ENCODE measurements around the gene FAM13A. TPM values are rescaled to one million over a fixed set of nuclear protein-coding genes. Genes with fewer than 3 reads are reported as not detected.
A peak's percentile ranks its signal among the peaks of the same experiment; 100 is the strongest.

The FAM13A gene
- total RNA-seq (10 to 100 TPM; 13.5 to 24.9 (median 23.1) TPM), polyA plus RNA-seq (1 to 10 TPM; 2.7 to 2.9 (median 2.7) TPM)
- long read RNA-seq, donor 1, partial matches to known transcripts = 0 of 7 reads
- long read RNA-seq, donor 1, other reads (novel, unspliced or antisense) = 6 of 7 reads
- long read RNA-seq, donor 2, partial matches to known transcripts = 0 of 1 reads
- long read RNA-seq, donor 2, other reads (novel, unspliced or antisense) = 0 of 1 reads

- H3K27me3 ChIP-seq (replicated peaks in 1 of 7) = no peaks in the 10 kb centered on the region
- peak within 1 kb of the TSS; percentile 9 to 68 (median 48) for H3K27ac ChIP-seq
- intact Hi-C loops (cut with DNase I; ENCODE audit: low total_unique reads) = no loop called here
- TF ChIP-seq POLR2AphosphoS5 (IDR thresholded peaks at IDR 0.05) = peak in 1 of 3 donors; percentile 25
- TF ChIP-seq, protein P1, sequence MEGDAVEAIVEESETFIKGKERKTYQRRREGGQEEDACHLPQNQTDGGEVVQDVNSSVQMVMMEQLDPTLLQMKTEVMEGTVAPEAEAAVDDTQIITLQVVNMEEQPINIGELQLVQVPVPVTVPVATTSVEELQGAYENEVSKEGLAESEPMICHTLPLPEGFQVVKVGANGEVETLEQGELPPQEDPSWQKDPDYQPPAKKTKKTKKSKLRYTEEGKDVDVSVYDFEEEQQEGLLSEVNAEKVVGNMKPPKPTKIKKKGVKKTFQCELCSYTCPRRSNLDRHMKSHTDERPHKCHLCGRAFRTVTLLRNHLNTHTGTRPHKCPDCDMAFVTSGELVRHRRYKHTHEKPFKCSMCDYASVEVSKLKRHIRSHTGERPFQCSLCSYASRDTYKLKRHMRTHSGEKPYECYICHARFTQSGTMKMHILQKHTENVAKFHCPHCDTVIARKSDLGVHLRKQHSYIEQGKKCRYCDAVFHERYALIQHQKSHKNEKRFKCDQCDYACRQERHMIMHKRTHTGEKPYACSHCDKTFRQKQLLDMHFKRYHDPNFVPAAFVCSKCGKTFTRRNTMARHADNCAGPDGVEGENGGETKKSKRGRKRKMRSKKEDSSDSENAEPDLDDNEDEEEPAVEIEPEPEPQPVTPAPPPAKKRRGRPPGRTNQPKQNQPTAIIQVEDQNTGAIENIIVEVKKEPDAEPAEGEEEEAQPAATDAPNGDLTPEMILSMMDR (IDR thresholded peaks at IDR 0.05 in 8 of 11, conservative IDR thresholded peaks at IDR 0.05 in 3 of 11) = no peak
- DNase-seq = no peak
- H3K9me3 ChIP-seq = peaks cover 0 to 4% (median 0%) of the 10 kb centered on the region in 8 donors
- H3K4me1 ChIP-seq = peaks cover 0 to 30% (median 11%) of the 10 kb centered on the region in 6 donors
- no peaks in the 10 kb centered on the region for H3K36me3 ChIP-seq
- H3K4me3 ChIP-seq = peak within 1 kb of the TSS; percentile 20 to 59 (median 31)
- 6 to 14% (median 8%) methylated on average over 9 of the region's 9 CpGs for WGBS, 5 donors
Measured at GRCh38 chr4:89056953-89057398, at the start of gene FAM13A. Gene FAM13A, minus strand, starts transcription at chr4:89057185. Its CDS starts 221 bp downstream, at chr4:89056964.

GRCh38 chr4:89105726-89106125 is 48.7 kb upstream of the FAM13A start:
- peaks cover 0 to 5% (median 0%) of the 10 kb centered on the region in 8 donors for H3K9me3 ChIP-seq
- no peak overlapping the region for H3K4me3 ChIP-seq
- no peak overlapping the region for H3K27ac ChIP-seq
- peaks cover 0 to 24% (median 0%) of the 10 kb centered on the region in 7 donors for H3K27me3 ChIP-seq (replicated peaks in 1 of 7)
- intact Hi-C loops (cut with DNase I; ENCODE audit: low total_unique reads) = no loop called here
- no peaks in the 10 kb centered on the region for H3K36me3 ChIP-seq
- no peak for DNase-seq
- 90 to 96% (median 92%) methylated on average over 6 of the region's 6 CpGs for WGBS, 5 donors
- H3K4me1 ChIP-seq = peaks cover 0 to 10% (median 7%) of the 10 kb centered on the region in 6 donors
- TF ChIP-seq POLR2A (IDR thresholded peaks at IDR 0.05) (no peak), POLR2AphosphoS5 (IDR thresholded peaks at IDR 0.05) (no peak)
- TF ChIP-seq, protein P1 (IDR thresholded peaks at IDR 0.05 in 8 of 11, conservative IDR thresholded peaks at IDR 0.05 in 3 of 11) = no peak

DNA sequence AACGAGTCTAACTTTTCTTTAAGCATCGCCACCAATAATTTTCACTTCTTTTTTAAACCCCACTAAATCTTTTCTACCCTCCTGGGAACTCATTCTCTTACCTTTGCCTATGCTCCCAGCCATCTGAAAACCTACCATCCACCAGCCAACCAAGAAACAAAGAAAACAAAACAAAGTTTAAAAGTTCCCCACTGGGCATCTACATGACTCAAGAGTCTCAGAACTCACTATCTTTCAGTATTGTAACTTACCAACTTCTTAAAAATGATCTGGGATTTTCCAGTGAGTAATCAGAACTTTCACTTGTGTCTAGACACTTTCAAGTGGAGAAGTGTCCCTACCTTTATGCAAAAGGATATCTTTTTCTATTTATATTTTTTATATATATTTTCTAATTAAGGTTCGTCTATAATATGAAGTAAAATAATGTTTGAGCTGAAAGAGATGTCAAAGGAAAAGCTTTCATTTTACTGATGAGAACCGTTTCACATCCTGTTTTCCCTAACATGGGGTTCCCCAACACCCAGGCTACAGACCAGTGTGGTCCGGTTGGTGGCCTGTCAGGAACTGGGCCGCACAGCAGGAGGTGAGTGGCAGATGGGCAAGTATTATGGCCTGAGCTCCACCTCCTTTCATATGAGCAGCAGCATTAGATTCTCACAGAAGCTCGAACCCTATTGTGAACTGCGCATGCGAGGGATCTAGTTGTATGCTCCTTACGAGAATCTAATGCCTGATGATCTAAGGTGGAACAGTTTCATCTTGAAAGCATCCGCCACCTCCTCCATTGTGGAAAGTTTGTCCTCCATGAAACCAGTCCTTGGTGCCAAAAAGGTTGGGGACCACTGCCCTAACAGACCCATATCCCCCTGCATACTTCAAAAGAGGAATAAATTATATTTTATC is 44.5 kb upstream of the FAM13A start:
- intact Hi-C loops (cut with DNase I; ENCODE audit: low total_unique reads) = no loop called here
- WGBS, 5 donors = 66 to 82% (median 79%) methylated on average over 11 of the region's 11 CpGs
- H3K9me3 ChIP-seq = no peaks in the 10 kb centered on the region
- DNase-seq = peak; percentile 59
- H3K27me3 ChIP-seq (replicated peaks in 1 of 7) = peaks cover 0 to 4% (median 0%) of the 10 kb centered on the region in 7 donors
- H3K4me3 ChIP-seq = no peak overlapping the region
- H3K4me1 ChIP-seq = no peaks in the 10 kb centered on the region
- no peak overlapping the region for H3K27ac ChIP-seq
- TF ChIP-seq POLR2AphosphoS5 (IDR thresholded peaks at IDR 0.05) = no peak
- TF ChIP-seq, protein P1 (IDR thresholded peaks at IDR 0.05 in 8 of 11, conservative IDR thresholded peaks at IDR 0.05 in 3 of 11) = no peak
- no peak for TF ChIP-seq POLR2A (IDR thresholded peaks at IDR 0.05)
- no peaks in the 10 kb centered on the region for H3K36me3 ChIP-seq

DNA sequence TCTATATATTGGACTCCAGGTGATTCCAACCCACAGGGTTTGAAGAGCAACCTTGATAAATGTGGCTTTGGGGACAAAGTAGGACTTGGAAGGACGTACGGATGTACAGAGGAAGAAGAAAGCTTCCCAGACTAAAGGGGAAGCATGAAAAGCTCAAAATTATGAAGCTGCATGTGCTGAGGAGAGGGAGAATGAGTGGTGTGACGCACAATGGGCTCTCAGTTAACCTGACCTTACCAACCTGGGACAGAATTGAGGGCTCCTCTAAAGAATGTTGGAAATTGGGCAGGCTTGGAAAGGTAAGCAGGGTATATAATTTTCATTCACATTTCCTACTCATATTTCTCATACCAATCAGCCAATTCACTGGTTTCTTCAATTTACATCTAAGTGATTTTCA is 43.9 kb upstream of the FAM13A start:
- Histone ChIP-seq H3K4me1 (no peaks in the 10 kb centered on the region), H3K27ac (no peak overlapping the region), H3K27me3 (replicated peaks in 1 of 7) (peaks cover 0 to 4% (median 0%) of the 10 kb centered on the region in 7 donors), H3K9me3 (no peaks in the 10 kb centered on the region), H3K36me3 (no peaks in the 10 kb centered on the region), H3K4me3 (no peak overlapping the region)
- DNase-seq = no peak
- intact Hi-C loops (cut with DNase I; ENCODE audit: low total_unique reads) = no loop called here
- TF ChIP-seq POLR2A (IDR thresholded peaks at IDR 0.05) (no peak), POLR2AphosphoS5 (IDR thresholded peaks at IDR 0.05) (no peak)
- TF ChIP-seq, protein P1 (IDR thresholded peaks at IDR 0.05 in 8 of 11, conservative IDR thresholded peaks at IDR 0.05 in 3 of 11) = no peak
- WGBS, 5 donors = 66 to 76% (median 73%) methylated on average over 3 of the region's 3 CpGs
